DOHH2 (cell line): ENCODE measurements around the gene ZNRF3.

Experiments used
- CTCF ChIP-seq: fragments of 200-600 bp; sonication (generic); IDR thresholded peaks from one replicate; pipeline ENCODE4 v1.5.1; 2014; ENCODE audit warnings: antibody characterized with exemption, mild to moderate bottlenecking, low read depth, low read length; ENCODE audit not compliant: poor library complexity, severe bottlenecking
- EZH2phosphoT487 ChIP-seq: fragments of 200-600 bp; sonication (generic); IDR thresholded peaks from 2 replicates; pipeline ENCODE4 v1.6.1; 2017; ENCODE audit warnings: borderline replicate concordance, mild to moderate bottlenecking, antibody characterized with exemption, low read length, moderate library complexity, mixed read lengths

GRCh38 chr22:28887725-28888459 lies 4.5 kb downstream of the ZNRF3 start:
- TF ChIP-seq CTCF (no peak), EZH2phosphoT487 (no peak)
